ENCODE measurements around the gene HOXC4.
"Not testable (repeated sequence)": the region's sequence is repeated elsewhere in the genome, so short reads cannot be mapped to it uniquely, and the experiment has no call there.

The HOXC4 gene

DNA sequence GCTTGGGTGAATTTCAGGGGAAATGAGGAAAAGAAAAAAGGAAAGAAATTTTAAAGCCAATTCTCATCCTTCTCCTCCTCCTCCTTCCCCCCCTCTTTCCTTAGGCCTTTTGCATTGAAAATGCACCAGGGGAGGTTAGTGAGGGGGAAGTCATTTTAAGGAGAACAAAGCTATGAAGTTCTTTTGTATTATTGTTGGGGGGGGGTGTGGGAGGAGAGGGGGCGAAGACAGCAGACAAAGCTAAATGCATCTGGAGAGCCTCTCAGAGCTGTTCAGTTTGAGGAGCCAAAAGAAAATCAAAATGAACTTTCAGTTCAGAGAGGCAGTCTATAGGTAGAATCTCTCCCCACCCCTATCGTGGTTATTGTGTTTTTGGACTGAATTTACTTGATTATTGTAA is 1.9 kb downstream of the HOXC4 start:
- no peak for DNase-seq (ENCODE audit: low read depth, low spot score)

DNA sequence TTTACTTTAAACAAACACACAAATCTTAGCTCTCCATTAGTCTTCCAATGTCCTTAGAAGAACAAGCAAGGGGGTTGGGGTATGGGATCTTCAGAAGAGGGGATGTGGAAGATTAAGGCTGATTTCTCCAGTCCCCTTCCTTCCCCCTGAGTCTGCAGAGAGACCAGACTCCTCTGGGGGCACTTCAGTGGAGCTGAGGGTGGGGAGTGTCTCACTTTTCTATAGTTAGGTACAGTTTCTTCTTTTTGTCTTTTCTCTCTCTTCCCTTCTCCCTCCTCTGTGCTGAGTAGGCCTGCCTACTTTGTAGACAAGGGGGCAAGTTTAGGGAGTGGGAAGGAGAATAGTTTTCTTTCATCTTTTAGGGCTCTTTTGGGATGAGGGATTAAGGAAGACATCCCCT is 2.5 kb downstream of the HOXC4 start:
- DNase-seq (ENCODE audit: low read depth, low spot score), result no peak

DNA sequence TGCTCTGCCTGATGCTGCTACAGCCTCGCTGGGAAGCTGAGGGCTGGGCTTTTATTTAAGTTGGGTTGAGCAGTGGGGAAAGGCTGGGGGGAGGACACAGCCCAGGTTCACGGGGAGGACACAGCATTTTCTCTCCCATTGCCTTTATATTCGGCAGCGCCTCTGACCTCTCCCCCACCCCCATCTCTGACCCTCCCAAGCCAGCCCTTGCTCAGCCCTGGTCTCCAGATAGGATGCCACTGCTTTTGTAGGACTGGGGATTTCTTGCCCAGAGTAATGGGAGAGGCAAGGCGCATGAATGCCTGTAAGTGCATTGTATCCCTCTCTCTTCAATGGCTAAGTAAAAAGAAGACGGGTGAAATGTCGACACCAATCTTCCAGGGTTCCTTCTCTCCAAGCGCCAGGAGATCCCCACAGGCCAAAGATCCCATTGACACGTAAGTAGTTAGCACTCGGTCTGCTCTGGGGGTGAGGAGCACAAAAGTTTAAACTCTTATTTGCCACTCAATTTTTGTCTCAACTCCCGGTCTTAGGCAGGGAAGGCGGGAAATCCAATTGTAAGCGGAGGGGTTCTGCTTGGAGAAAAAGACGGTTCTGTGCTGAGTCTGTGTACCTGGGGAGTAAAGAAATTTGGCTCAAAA is 4.6 kb downstream of the HOXC4 start:
- DNase-seq (ENCODE audit: low read depth, low spot score), result no peak

DNA sequence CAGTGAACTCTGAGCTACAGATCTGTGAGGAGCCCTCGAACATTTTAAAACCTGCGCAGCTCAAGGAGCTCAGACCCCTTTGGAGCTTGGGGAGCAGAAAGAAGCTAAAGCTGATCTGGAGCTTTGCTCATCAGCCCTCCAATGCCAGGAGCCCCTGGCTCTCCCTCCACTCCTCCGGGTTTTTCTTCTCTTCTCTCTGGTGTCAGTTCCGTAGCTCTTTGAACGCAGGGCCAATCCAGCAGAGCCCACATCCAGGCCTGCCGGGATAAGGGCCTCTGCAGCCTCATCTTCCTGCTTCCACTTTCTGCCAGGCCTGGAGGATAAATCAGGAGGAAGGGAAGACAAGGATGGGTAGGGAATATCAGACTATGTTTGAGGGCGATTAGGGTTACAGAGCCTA is 6.0 kb downstream of the HOXC4 start:
- DNase-seq (ENCODE audit: low read depth, low spot score), result no peak

DNA sequence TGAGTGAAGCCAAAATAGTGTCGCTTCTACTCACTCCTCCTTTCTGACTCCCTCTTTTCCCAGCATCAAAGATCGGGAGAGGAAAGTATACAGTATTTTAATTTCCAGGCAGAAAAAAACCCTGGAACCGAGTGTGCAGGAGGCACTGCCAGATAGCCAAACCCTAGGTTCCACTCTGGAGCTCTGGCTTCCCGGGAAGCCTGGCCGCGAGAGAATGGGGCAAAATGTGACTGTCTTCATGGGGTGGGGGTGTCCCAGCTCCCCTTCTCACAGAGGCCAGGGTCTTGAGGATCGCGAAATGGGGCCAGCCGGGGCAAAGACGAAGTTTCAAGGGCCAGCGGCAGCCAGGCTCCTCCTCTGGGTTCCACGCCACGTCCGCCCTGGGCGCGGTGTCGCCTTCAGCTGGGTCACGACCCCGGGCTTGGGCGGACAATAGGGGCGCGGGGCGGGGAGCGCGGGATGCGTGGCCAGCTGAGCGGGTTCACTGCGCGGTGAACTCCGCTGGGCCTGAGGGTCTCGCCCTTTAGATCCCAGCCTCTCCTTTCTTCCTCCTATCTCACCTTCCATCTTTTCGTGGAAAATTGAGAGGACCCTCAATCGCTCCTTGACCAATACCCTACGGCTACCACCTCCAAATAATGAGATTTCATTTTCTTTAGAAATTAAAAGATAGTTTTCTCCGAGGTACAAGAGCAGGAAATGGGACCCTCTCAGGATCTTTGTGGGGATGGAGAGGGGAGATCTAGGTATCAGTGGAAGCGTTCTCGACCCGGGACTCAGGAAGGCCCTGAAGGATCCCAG is 6.7 kb downstream of the HOXC4 start:
- DNase-seq (ENCODE audit: low read depth, low spot score), result no peak

DNA sequence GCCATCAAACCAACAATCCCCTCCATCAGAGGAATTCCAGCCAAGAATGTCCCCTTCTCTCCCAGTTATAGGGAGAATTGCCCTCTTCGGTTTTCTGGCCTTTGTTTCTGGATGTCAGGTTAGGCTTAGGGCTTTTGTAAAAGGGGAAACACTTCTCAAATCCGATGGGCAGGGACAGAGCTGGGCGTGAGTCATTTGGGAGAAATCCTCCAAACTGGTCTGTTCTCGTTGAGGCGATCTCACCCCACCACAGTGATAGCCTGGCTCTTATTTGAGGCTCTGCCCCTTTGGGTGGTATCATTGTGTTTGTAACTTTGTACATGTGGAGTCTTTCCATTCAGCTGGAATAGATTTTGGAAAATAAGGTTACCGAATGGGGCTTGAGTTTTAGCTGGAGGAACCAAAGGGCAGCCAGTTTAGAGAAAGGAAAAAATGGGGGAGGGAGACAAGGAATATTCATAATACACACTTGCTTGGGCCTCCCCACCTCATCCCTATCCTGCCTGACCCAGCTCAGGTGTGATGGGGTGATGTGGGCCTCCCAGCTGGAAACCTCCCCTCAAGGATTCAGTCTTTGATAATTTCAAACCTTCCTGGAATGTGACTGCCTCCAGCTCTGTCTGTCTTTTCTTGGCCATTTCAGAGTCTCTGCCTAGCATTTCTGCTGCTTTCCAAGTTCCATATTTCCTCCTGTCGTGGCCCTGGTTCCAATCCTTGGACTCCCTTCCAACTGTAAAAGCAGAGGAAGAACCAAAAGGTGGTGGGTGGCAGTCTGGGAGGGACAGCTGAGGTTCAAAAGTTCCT is 7.5 kb downstream of the HOXC4 start:
- DNase-seq (ENCODE audit: low read depth, low spot score), result no peak

DNA sequence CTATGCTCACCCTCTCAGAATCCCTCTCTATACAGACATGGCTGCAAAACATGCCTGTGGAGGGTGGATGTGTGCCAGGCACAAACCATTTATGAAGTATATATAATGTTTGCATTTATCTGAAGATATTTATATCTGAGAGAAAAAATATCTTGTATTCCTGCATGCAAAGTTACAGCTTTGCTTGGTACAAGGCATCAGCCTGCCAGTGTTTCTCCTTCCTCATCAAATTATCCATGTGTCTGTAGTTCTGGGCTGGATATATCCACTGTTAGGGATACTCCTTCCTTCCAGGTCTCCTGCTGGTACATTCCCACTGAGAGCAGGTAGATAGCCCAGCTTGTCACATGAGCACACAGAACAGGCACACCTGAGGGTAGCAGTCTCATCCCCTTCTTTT is 12.0 kb downstream of the HOXC4 start:
- no peak for DNase-seq (ENCODE audit: low read depth, low spot score)

DNA sequence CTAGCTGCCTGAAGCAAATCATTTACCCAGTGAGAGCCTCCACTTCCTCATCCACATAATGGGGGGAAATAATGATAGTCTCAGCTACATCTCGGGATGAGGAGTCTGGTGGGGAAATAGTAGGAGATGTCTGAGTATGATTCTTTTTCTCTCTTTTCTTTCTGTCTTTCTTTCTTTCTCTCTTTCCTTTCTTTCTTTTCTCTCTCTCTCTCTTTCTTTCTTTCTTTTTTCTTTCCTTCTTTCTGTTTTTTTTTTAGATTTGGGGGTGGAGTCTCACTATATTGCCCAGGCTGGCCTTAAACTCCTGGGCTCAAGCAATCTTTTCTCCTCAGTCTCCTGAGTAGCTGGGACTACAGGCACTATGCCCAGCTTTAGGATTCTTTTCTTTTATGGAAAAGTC is 12.8 kb downstream of the HOXC4 start:
- DNase-seq (ENCODE audit: low read depth, low spot score), result no peak

DNA sequence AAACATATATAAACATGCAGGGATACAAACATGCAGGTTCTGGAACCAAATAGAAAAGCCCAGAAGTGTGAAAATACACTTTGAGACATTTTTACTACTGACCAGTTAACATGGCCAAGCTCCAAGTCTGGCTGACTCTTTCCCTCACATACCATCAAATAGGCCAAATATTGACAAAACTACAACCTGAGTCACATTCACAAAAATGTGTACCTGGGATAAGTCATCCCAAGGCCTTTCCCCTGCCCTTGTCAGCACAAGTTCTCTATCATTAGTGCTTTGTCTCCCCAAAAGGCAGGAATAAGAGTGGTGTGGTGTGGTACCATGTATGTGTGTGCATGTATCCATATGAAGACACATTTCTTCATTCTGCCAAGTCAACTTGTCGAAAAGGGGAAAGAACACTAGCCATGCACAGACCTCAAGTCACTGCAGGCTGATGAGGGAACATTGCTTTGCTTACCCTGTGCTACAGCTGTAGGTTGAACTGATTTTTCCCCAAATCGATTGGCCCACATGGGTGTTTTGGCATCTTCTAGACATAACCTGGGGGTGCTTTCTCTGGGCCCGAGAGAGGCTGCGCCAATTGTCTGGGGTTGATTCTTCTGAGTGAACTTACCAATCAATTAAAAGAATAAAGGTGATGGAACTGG is 14.9 kb downstream of the HOXC4 start:
- no peak for DNase-seq (ENCODE audit: low read depth, low spot score)

DNA sequence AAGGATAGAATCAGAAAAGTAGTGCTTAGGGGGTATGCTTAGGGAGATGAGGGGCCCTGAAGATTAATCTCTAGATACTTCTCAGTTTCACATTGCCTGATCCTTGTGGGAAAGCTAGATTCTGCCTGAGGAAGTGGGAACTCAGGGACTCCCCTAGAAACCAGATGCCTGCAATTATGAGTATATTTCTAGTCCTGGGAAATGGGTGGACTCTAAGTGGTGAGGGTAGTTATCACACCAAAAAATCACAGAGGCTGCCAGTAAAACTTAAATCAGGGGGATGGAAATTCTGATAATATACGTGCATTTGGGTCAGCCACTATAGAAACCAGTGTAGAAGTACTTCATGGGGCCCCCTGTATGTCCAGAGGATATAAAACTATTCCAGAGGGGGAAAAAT is 18.3 kb downstream of the HOXC4 start:
- DNase-seq (ENCODE audit: low read depth, low spot score), result no peak

DNA sequence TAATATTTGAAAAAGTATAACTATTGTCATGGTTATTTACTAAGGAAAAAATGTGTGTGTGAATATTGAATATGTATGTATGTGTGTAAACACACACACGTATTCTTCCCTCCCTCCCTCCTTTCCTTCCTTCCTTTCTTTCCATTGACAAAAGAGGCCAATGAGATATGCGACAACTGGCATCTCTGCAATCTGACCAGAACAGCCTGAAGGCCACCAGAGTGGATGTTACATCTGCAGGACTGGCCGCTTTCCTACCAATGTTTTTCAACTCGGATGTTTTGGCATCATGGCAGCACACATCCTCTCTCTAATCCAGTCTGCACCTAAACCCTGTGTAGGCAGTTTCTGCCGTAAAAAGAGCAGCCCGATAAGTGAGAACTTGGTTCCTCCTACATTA is 20.7 kb downstream of the HOXC4 start:
- no peak for DNase-seq (ENCODE audit: low read depth, low spot score)

DNA sequence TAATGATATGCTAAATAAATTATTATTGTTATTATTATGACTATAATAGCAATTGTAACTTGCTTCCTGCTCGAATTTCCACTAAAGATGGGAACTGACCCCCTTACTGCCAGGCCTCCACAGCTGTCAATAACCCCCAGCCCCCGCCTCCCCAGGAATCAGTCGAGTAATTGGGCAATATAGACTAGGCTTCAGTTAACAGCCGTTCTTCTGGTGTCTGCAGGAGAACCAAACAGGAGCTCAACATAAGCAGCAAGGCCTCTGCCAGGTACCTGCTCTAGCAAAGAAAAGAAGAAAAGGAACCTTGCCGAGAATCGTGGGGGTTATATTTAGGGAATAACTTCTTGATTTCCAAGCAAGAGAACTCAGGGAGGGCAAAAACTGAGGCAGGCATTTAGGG is 21.8 kb downstream of the HOXC4 start:
- DNase-seq (ENCODE audit: low read depth, low spot score), result no peak

DNA sequence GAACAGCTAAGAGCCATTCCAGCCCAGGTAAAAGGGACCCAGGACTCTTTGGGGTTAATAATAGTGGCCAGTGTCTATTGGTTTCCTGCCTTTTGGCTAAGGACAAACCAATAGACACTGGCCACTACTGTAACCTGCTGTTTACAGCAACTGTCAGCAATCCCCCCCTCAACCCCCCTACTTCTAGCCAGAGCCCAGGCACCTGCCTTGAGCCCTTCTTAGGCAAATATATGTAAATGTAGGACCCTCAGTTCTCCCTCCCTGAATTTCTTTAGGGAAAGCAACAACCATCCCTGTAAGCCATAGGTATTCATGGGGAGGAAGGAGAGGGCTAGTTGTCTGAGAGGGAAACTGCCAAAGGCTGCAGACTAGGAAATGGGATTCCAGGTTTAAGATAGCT is 22.3 kb downstream of the HOXC4 start:
- DNase-seq (ENCODE audit: low read depth, low spot score), result no peak

DNA sequence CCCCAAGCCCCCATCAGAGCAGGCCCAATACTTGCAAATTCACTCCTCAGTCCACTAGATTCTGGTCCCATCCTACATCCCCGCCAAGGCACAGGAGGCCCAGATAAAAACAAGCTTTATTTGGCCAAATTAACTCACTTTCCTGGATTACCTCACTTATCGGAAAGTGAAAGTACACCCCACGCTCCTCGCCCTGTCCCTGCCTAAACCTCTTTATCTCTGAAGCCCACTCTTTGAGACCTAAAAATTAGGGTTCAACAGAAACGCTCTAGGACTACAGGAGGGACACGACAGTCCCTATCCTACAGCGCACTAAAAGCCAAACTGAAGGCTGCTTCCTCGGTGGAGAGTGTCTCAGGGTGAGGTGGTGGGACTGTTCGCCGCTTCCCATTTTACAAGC is 24.2 kb downstream of the HOXC4 start:
- DNase-seq (ENCODE audit: low read depth, low spot score), result not testable (repeated sequence)

DNA sequence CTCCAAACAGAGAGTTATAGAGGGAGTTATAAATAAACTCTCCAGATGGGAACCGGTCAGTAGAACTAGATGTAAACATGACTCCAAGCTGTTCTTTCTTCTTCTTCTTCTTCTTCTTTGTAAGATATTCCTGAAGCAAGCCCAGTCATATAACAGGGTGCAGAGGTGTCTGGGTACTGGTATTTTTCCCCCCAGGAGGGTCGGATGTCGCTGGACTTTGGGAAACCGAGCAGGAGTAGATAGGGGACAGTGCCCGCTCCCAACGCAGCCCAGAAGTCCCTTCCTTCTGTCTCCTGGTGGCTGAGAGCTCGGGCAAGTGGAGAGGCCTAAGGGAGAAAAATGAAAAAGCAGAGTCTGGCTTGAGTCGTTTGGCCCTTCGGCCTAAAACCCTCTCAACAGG is 25.5 kb downstream of the HOXC4 start:
- DNase-seq (ENCODE audit: low read depth, low spot score), result not testable (repeated sequence)

DNA sequence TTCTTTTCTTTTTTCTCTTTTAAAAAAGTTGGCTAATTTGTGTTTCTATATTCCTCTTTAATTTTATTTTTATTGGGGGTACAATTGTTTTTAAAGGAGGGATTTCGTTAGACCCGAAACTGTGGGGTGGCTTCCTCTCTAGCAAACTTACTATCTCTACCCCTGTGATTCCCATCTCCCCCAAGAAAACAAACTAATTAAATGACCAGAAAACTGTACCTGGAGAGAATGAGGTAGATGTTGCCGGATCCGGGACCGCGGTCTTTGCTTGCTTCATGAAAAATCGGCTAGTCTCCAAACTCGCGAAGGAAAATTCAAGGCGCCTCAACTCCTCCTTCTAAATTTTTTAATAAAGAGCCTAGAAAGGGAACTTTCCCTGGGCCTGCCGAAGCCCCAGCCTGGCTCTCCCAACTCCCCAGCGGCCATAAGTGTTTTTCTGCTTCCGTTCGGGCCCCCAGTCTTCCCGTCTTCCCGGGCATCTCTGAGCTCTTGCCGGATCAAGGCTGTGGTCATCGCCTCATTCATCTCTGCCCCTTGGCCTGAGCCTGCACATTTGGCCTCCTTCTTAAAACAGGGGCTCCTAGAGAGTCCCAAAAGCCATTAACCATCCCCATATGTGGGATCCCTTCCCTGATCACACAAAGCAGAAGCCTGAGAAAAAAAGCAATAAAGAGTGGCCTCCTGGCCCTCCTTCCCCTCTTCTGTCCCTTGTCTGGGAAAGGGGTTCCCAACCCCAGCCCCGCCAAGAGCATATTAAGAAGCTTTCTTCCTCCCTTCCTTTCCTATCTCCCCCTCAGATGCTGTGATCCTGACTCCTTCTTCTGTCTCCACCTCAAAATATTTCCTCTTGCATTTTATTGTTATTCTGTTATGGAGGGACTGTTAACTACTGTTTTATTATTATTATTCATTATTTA is 26.6 kb downstream of the HOXC4 start:
- not testable (repeated sequence) for DNase-seq (ENCODE audit: low read depth, low spot score)

DNA sequence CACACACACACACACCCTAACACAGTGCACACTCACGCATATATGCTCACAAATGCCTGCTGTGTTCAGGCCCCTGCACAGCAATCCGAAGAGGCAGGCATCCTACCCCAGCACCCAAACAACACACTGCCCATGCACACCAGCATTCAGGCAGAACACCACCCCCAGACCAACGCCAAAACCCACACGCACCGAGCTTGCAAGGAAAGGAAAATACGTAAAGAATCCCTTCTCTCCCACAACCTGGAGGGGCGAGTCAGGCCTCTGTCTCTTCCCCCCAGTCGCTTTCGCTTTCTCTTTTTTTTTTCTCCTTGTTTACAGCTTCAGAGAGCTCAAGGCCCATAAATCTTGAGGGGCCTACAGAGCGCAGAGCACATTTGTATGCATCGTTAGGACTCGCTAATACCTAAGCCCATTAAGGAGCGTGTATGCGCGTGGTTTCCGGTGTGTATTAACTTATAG is 27.4 kb downstream of the HOXC4 start:
- not testable (repeated sequence) for DNase-seq (ENCODE audit: low read depth, low spot score)

DNA sequence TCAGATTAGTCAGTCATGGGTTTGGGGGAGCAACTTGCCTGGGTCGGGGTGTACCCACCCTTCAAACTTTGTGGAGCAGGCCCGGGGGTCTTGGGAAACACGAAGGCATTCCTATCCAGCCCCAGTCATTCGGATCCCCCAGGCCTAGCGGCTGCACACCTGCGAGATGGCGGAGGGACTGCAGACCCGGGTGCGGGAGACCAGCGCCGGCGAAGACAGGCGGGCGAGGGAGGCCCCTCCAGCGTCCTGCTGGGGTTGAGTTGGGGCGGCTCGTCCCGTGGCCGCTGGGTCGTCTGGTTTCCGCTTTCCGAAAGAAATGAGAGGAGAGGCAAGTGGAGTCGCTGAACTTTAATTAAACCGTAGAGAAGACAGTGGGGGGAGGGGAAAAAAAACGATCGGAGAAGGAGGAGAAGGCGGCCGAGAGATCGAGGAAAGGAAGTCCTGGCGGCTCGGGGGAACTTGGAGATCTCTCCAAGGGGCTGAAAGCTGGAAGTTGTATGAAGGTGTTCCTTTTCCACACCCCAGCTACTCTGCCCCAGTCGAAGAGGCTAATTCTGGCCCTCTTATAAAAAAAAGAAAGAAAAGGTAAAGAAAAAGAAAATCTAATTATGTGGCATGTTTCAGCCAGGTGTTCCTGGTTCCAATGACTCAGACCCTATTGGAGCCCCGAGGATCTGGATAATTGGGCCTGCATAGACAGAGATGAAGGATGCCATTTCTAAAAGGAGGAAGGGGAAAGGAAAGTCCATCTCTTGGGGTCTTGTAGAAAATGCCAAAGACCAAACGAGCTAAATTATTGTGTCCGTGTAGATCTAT is 28.2 kb downstream of the HOXC4 start:
- DNase-seq (ENCODE audit: low read depth, low spot score), result not testable (repeated sequence)

DNA sequence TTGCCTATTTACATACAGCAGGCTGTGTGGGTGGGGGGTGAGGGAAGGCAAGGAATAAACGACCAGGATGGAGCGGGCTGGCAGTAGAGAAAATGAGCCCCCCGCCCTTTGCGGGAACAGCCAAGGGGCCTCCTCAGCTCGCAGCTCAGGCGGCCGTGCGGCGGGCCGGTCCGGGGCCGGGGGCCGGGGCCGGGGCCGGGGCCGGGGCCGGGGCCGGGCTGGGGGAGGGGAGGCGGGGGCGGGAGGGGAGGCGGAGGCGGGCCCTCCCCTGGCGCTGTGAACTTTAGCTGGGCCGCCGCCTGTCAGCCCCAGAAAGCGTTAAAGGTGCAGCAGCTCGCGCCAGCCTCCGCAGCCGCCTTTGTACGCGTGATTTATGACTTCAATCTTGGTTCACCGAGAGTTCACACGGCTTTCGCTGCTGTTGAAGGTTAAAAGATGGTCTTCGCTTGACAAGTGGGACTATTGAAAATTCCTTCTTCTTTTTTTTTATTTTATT is 28.8 kb downstream of the HOXC4 start:
- DNase-seq (ENCODE audit: low read depth, low spot score), result no peak

DNA sequence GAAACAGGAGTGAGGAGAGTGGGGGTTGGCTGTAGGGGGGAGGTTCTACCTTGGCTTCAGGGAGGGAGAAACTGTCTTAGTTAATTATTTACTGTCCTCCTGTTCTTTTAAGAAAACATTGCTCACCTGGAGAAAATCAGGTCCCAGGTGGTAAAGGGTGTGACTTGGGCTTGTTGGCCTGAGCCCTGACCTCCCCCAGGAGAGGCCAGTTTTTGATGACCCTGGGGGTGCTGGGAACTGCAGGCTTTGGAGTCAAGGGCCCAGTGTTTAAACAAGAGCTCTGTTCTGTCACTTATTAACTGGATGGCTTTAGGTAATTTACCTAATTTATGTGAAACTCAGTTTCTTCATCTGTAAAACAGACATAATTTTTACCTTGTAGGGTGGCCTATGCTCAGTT is 34.4 kb downstream of the HOXC4 start:
- not testable (repeated sequence) for DNase-seq (ENCODE audit: low read depth, low spot score)
